ENCODE measurements around the gene AGPS. TPM values are rescaled to one million over a fixed set of nuclear protein-coding genes. Genes with fewer than 3 reads are reported as not detected.

The AGPS gene
- polyA plus RNA-seq, 3 donors: 7.1 to 26.9 (median 16.7) TPM

DNA sequence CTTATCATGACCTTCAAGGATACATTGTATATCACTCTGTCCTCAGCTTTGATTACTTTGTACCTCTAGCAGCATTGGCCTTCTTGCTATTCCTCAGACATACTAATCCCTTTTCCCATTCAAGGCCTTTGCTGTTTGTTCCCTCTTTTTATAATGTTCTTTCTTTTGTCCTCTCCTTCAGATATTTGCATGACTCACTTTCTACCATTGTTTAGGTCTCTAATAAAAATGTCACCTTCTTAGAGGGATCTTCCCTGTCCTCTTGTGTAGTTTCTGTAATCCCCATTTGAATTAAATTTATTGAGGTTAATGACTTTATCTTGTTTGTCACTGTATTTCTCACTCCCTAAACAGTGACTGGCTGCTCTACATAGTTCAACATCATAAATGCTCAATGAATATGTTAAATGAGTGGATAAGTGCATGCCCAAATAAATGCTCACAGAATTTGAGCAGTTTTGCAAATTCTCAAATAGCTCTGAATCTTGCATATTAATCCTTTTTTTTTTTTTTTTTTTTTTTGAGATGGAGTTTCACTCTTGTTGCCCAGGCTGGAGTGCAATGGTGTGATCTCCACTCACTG is 135.9 kb downstream of the AGPS start:
- no peaks in the 10 kb centered on the region for H4K20me1 ChIP-seq (ENCODE audit: insufficient read depth, low read length)
- intact Hi-C loops (cut with micrococcal nuclease): no loop called here
- no peak for DNase-seq
- H3K4me1 ChIP-seq (ENCODE audit: control insufficient read depth in 1 of 2, insufficient read depth in 2 of 2, low read length in 2 of 2): no peaks in the 10 kb centered on the region
- H3K4me2 ChIP-seq (replicated peaks; ENCODE audit: extremely low read depth, low read length, poor library complexity, severe bottlenecking): no peak overlapping the region
- no peaks in the 10 kb centered on the region for H3K79me2 ChIP-seq (ENCODE audit: insufficient read depth, low read length)
- Mint-ChIP-seq H3K36me3 (peaks cover 32 to 35% of the 10 kb centered on the region in 2 donors), H3K4me1 (no peaks in the 10 kb centered on the region), H3K27ac (no peak overlapping the region), H3K9me3 (no peaks in the 10 kb centered on the region), H3K4me3 (no peak overlapping the region), H3K27me3 (ENCODE audit: low read depth in 3 of 3) (no peaks in the 10 kb centered on the region)
- TF ChIP-seq, protein P1, sequence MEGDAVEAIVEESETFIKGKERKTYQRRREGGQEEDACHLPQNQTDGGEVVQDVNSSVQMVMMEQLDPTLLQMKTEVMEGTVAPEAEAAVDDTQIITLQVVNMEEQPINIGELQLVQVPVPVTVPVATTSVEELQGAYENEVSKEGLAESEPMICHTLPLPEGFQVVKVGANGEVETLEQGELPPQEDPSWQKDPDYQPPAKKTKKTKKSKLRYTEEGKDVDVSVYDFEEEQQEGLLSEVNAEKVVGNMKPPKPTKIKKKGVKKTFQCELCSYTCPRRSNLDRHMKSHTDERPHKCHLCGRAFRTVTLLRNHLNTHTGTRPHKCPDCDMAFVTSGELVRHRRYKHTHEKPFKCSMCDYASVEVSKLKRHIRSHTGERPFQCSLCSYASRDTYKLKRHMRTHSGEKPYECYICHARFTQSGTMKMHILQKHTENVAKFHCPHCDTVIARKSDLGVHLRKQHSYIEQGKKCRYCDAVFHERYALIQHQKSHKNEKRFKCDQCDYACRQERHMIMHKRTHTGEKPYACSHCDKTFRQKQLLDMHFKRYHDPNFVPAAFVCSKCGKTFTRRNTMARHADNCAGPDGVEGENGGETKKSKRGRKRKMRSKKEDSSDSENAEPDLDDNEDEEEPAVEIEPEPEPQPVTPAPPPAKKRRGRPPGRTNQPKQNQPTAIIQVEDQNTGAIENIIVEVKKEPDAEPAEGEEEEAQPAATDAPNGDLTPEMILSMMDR (IDR thresholded peaks at IDR 0.05): no peak
- H3K27me3 ChIP-seq (ENCODE audit: control insufficient read depth in 2 of 2, insufficient read depth in 2 of 2, low read length in 2 of 2): no peaks in the 10 kb centered on the region
- H2AFZ ChIP-seq (ENCODE audit: insufficient read depth, low read depth, low read length, poor library complexity, severe bottlenecking): no peak overlapping the region
- no peak overlapping the region for H3K9ac ChIP-seq (ENCODE audit: insufficient read depth, low read length, poor library complexity, severe bottlenecking)
- peaks cover 46 to 63% of the 10 kb centered on the region in 2 donors for H3K36me3 ChIP-seq (replicated peaks in 1 of 2; ENCODE audit: control insufficient read depth in 1 of 2, insufficient read depth in 2 of 2, low read length in 2 of 2)
- no peaks in the 10 kb centered on the region for H3K9me3 ChIP-seq (replicated peaks in 1 of 2; ENCODE audit: control insufficient read depth in 1 of 2, insufficient read depth in 1 of 2, low read length in 2 of 2)
- H3K27ac ChIP-seq (ENCODE audit: low read depth in 1 of 2, low read length in 2 of 2): no peak overlapping the region
- H3K4me3 ChIP-seq (replicated peaks in 1 of 3; ENCODE audit: low read depth in 2 of 3, low read length in 3 of 3): no peak overlapping the region

DNA sequence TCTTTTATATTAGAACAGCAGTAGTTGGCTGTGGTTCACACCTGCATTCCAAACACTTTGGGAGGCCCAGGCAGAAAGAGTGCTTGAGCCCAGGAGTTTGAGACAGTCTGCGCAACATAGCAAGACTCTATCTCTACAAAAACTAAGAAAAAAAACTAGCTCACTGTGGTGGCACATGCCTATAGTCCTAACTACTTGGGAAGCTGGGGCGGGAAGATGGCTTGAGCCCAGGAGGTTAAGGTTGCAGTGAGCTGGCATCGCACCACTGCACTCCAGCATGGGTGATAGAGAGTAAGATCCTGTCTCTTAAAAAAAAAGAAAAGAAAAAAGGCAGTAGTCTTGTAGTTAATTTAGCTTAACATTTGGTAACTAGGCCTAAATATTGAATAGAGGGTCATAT is 136.6 kb downstream of the AGPS start:
- H3K4me3 Mint-ChIP-seq: no peak overlapping the region
- no peak overlapping the region for H3K27ac Mint-ChIP-seq
- no peaks in the 10 kb centered on the region for H4K20me1 ChIP-seq (ENCODE audit: insufficient read depth, low read length)
- no peaks in the 10 kb centered on the region for H3K9me3 Mint-ChIP-seq
- no peak overlapping the region for H3K4me2 ChIP-seq (replicated peaks; ENCODE audit: extremely low read depth, low read length, poor library complexity, severe bottlenecking)
- H3K27me3 Mint-ChIP-seq (ENCODE audit: low read depth in 3 of 3): no peaks in the 10 kb centered on the region
- H3K27me3 ChIP-seq (ENCODE audit: control insufficient read depth in 2 of 2, insufficient read depth in 2 of 2, low read length in 2 of 2): no peaks in the 10 kb centered on the region
- peaks cover 38 to 56% of the 10 kb centered on the region in 2 donors for H3K36me3 ChIP-seq (replicated peaks in 1 of 2; ENCODE audit: control insufficient read depth in 1 of 2, insufficient read depth in 2 of 2, low read length in 2 of 2)
- H3K27ac ChIP-seq (ENCODE audit: low read depth in 1 of 2, low read length in 2 of 2): no peak overlapping the region
- no peak for DNase-seq
- no peak overlapping the region for H3K9ac ChIP-seq (ENCODE audit: insufficient read depth, low read length, poor library complexity, severe bottlenecking)
- 100% methylated on average over 2 of the region's 3 CpGs for WGBS (ENCODE audit: insufficient coverage)
- TF ChIP-seq, protein P1 (IDR thresholded peaks at IDR 0.05): no peak
- H2AFZ ChIP-seq (ENCODE audit: insufficient read depth, low read depth, low read length, poor library complexity, severe bottlenecking): no peak overlapping the region
- no peaks in the 10 kb centered on the region for H3K9me3 ChIP-seq (replicated peaks in 1 of 2; ENCODE audit: control insufficient read depth in 1 of 2, insufficient read depth in 1 of 2, low read length in 2 of 2)
- H3K36me3 Mint-ChIP-seq: peaks cover 25 to 32% of the 10 kb centered on the region in 2 donors
- H3K4me1 Mint-ChIP-seq: no peaks in the 10 kb centered on the region
- H3K79me2 ChIP-seq (ENCODE audit: insufficient read depth, low read length): no peaks in the 10 kb centered on the region
- H3K4me1 ChIP-seq (ENCODE audit: control insufficient read depth in 1 of 2, insufficient read depth in 2 of 2, low read length in 2 of 2): no peaks in the 10 kb centered on the region
- H3K4me3 ChIP-seq (replicated peaks in 1 of 3; ENCODE audit: low read depth in 2 of 3, low read length in 3 of 3): no peak overlapping the region
- intact Hi-C loops (cut with micrococcal nuclease): no loop called here

All from CD14-positive monocyte (primary cell).